Measurements from ENCODE around the gene ZBTB7A. TPM values are rescaled to one million over a fixed set of nuclear protein-coding genes. Genes with fewer than 3 reads are reported as not detected.
A peak's percentile ranks its signal among the peaks of the same experiment; 100 is the strongest.

ZBTB7A gene
- total RNA-seq, 4 donors from 2014 or later: 64.9 to 97.7 (median 86.7) TPM

DNA sequence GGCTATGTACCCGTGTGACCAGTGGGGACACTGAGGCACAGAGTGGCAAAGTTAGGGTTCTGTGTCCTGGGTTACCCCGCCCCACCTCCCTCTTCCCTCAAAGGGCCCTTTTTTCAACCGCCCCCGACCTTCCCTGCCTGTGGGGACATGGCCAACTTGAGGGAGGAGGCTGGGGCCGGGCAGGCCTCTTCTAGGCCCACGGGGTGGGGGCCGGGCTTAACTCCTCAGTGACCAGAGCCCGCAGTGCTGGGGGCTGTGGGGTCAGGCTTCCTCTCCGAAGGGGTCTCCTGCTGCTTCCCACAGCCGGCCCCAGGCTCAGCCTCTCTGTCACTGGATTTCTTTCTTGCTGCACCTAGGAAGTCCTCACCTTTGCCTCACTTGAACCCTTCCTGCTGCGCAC lies 35.3 kb downstream of the ZBTB7A start:
- TF ChIP-seq POLR2A (IDR thresholded peaks at IDR 0.05) (no peak), EP300 (IDR thresholded peaks at IDR 0.05) (no peak)
- TF ChIP-seq, protein P1, sequence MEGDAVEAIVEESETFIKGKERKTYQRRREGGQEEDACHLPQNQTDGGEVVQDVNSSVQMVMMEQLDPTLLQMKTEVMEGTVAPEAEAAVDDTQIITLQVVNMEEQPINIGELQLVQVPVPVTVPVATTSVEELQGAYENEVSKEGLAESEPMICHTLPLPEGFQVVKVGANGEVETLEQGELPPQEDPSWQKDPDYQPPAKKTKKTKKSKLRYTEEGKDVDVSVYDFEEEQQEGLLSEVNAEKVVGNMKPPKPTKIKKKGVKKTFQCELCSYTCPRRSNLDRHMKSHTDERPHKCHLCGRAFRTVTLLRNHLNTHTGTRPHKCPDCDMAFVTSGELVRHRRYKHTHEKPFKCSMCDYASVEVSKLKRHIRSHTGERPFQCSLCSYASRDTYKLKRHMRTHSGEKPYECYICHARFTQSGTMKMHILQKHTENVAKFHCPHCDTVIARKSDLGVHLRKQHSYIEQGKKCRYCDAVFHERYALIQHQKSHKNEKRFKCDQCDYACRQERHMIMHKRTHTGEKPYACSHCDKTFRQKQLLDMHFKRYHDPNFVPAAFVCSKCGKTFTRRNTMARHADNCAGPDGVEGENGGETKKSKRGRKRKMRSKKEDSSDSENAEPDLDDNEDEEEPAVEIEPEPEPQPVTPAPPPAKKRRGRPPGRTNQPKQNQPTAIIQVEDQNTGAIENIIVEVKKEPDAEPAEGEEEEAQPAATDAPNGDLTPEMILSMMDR (IDR thresholded peaks at IDR 0.05): no peak
- Histone ChIP-seq H3K36me3 (peaks cover 5 to 86% (median 21%) of the 10 kb centered on the region in 3 donors), H3K4me3 (no peak overlapping the region), H3K4me1 (peaks cover 0 to 51% (median 29%) of the 10 kb centered on the region in 4 donors), H3K27ac (peak overlapping the region; percentile 48 to 87 (median 71)), H3K9me3 (no peaks in the 10 kb centered on the region), H3K27me3 (no peaks in the 10 kb centered on the region)
- no peak for DNase-seq (ENCODE audit: low spot score in 2 of 2)
- 34 to 58% methylated on average over 8 to 9 of the region's 11 CpGs for WGBS, 2 donors

DNA sequence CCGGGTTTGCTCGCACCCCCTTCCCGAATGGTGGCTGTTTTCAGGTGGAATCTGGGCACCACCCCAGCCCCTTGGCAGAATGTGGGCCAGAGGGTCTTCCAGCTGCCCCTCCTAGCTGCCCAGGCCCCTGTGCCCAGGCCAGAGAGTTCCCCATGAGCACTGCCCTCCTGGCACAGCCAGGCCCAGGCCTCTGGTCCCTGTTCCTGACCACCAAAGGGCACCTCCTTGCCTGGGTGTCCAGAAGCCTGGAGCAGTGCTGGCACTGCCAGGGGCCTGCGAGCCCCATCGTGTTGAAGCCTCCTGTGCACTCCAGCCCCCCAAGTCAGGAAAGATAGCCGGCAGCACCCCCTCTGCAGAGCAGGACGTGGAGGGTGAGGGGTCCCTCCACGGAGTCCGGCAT lies 35.7 kb downstream of the ZBTB7A start:
- WGBS, 2 donors: 60 to 78% methylated on average over 4 to 9 of the region's 9 CpGs
- no peak for DNase-seq (ENCODE audit: low spot score in 2 of 2)
- TF ChIP-seq, protein P1 (IDR thresholded peaks at IDR 0.05): no peak
- TF ChIP-seq EP300 (IDR thresholded peaks at IDR 0.05) (no peak), POLR2A (IDR thresholded peaks at IDR 0.05) (no peak)
- Histone ChIP-seq H3K4me3 (no peak overlapping the region), H3K27ac (peak overlapping the region; percentile 36 to 87 (median 71)), H3K36me3 (peaks cover 5 to 89% (median 21%) of the 10 kb centered on the region in 3 donors), H3K27me3 (no peaks in the 10 kb centered on the region), H3K4me1 (peaks cover 0 to 51% (median 29%) of the 10 kb centered on the region in 4 donors), H3K9me3 (no peaks in the 10 kb centered on the region)

DNA sequence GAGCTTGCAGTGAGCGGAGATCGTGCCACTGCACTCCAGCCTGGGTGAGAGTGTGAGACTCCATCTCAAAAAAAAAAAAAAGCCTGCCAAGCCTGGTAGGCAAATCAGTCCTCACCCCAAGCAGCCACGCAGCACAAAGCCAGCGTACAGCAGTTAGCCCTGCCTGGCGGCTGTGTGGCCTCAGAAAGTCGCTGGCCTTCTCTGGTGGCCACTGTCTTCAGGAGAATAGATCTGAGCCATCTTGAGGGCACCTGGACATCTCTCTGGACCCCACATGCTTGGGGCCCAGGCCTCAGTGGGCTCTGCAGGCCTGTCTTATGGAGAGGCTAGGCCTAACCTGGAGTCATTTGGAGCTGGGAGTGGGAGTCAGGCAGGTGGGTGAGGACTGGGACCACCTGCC lies 36.1 kb downstream of the ZBTB7A start:
- TF ChIP-seq EP300 (IDR thresholded peaks at IDR 0.05) (no peak), POLR2A (IDR thresholded peaks at IDR 0.05) (no peak)
- TF ChIP-seq, protein P1 (IDR thresholded peaks at IDR 0.05): no peak
- H3K4me3 ChIP-seq: no peak overlapping the region
- DNase-seq (ENCODE audit: low spot score in 2 of 2): no peak
- H3K4me1 ChIP-seq: peaks cover 0 to 51% (median 29%) of the 10 kb centered on the region in 4 donors
- H3K27me3 ChIP-seq: no peaks in the 10 kb centered on the region
- H3K36me3 ChIP-seq: peaks cover 5 to 90% (median 21%) of the 10 kb centered on the region in 3 donors
- H3K27ac ChIP-seq: peak overlapping the region; percentile 36 to 87 (median 71)
- no peaks in the 10 kb centered on the region for H3K9me3 ChIP-seq
- WGBS, 2 donors: 92 to 96% methylated on average over 6 of the region's 6 CpGs

DNA sequence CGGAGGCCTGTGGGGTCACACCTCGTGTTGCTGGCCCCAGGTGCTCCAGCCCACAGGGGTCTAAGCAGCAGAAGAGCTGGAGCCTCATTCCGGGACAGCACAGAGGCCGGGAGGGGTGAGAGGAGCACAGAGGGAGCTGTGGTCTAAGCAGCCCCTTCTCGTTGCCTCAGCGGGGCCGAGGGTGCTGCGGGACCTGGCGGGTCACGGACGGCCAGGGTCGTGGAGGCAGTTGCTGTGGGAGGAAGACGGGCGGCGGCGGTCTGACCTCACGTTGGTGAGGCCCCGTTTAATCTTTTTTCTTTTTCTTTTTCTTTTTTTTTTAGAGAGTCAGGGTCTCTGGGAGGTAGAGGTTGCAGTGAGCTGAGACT lies 37.5 kb downstream of the ZBTB7A start:
- Histone ChIP-seq H3K36me3 (peaks cover 5 to 90% (median 26%) of the 10 kb centered on the region in 3 donors), H3K27ac (no peak overlapping the region), H3K9me3 (no peaks in the 10 kb centered on the region), H3K4me1 (peaks cover 0 to 42% (median 20%) of the 10 kb centered on the region in 4 donors), H3K4me3 (no peak overlapping the region), H3K27me3 (no peaks in the 10 kb centered on the region)
- 77 to 80% methylated on average over 18 of the region's 18 CpGs for WGBS, 2 donors
- no peak for DNase-seq (ENCODE audit: low spot score in 2 of 2)
- TF ChIP-seq, protein P1 (IDR thresholded peaks at IDR 0.05): no peak
- TF ChIP-seq POLR2A (IDR thresholded peaks at IDR 0.05) (no peak), EP300 (IDR thresholded peaks at IDR 0.05) (no peak)

DNA sequence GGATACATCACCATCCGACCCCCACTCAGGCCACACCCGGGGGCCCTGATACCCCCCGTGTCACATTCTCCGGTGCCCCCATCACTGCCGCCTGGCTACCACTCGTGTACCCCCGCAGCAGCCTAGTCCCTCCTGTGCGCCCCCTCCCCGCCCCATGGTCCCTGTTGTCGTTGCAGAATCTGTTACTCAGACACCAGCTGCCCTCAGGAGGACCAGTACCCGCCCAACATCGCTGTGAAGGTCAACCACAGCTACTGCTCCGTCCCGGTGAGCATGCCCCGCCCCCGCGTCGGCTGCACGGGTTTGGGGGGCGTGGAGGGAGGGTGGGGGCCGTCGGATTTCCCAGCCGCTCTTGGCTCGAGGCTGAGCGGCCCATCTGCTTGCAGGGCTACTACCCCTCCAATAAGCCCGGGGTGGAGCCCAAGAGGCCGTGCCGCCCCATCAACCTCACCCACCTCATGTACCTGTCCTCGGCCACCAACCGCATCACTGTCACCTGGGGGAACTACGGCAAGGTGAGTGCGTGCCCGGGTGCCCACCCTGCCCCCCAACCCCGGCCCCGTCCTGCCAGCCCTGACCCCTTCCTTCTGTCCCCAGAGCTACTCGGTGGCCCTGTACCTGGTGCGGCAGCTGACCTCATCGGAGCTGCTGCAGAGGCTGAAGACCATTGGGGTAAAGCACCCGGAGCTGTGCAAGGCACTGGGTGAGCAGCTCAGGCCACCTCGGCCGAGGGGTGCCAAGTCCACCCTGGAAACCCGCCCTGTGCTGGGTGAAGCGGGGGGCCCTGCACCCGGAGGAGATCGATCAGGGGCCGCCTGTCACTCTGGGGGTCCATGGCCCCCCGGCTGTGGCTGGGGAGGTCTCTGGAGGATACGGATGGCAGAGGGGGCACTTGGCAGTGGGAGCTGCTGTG lies 38.1 kb downstream of the ZBTB7A start:
- WGBS, 2 donors: 87 to 89% methylated on average over 42 to 47 of the region's 48 CpGs
- H3K4me1 ChIP-seq: peaks cover 0 to 42% (median 14%) of the 10 kb centered on the region in 4 donors
- no peaks in the 10 kb centered on the region for H3K9me3 ChIP-seq
- peaks cover 5 to 90% (median 20%) of the 10 kb centered on the region in 3 donors for H3K36me3 ChIP-seq
- H3K27ac ChIP-seq: peak overlapping the region in 1 of 4 donors; percentile 2
- TF ChIP-seq EP300 (IDR thresholded peaks at IDR 0.05): no peak
- no peak for TF ChIP-seq POLR2A (IDR thresholded peaks at IDR 0.05)
- TF ChIP-seq, protein P1 (IDR thresholded peaks at IDR 0.05): no peak
- no peak overlapping the region for H3K4me3 ChIP-seq
- H3K27me3 ChIP-seq: no peaks in the 10 kb centered on the region
- no peak for DNase-seq (ENCODE audit: low spot score in 2 of 2)

All from tibial nerve (tissue), 4 donors.